NCI-H526 (cell line): ENCODE measurements around the gene RFPL1.
"Not testable (repeated sequence)": the region's sequence is repeated elsewhere in the genome, so short reads cannot be mapped to it uniquely, and the experiment has no call there.

Source experiments
- DNase-seq, 2 experiments: peaks; one replicate each; lab custom pipeline; 2025; lab: John Stamatoyannopoulos, UW

RFPL1 gene

GRCh38 chr22:29438283-29438682, at the start of gene RFPL1:
TSS of gene RFPL1 (plus strand) at chr22:29438583.
- not testable (repeated sequence) for DNase-seq

GRCh38 chr22:29388759-29389090, 49.7 kb upstream of the RFPL1 start:
- DNase-seq, result no peak

- no peak for DNase-seq
Measured at GRCh38 chr22:29390270-29390669, 48.1 kb upstream of the RFPL1 start.

- DNase-seq, result no peak
Measured at GRCh38 chr22:29391546-29391945, 46.8 kb upstream of the RFPL1 start.

GRCh38 chr22:29393019-29393608, 45.3 kb upstream of the RFPL1 start:
- DNase-seq, result no peak

GRCh38 chr22:29394931-29395581, 43.3 kb upstream of the RFPL1 start:
- DNase-seq, result peak; percentile 48 to 83

GRCh38 chr22:29396126-29396525, 42.3 kb upstream of the RFPL1 start:
- DNase-seq, result no peak

GRCh38 chr22:29397791-29398190, 40.6 kb upstream of the RFPL1 start:
- no peak for DNase-seq

- no peak for DNase-seq
Measured at GRCh38 chr22:29400576-29400975, 37.8 kb upstream of the RFPL1 start.

GRCh38 chr22:29401538-29401937, 36.8 kb upstream of the RFPL1 start:
- not testable (repeated sequence) for DNase-seq

- DNase-seq, result no peak
Measured at GRCh38 chr22:29408940-29409339, 29.4 kb upstream of the RFPL1 start.

GRCh38 chr22:29411569-29412211, 26.7 kb upstream of the RFPL1 start:
- not testable (repeated sequence) for DNase-seq

- DNase-seq, result not testable (repeated sequence)
Measured at GRCh38 chr22:29412772-29413171, 25.6 kb upstream of the RFPL1 start.

GRCh38 chr22:29414951-29415591, 23.3 kb upstream of the RFPL1 start:
- DNase-seq, result peak in 1 of 2 experiments; percentile 29

- not testable (repeated sequence) for DNase-seq
Measured at GRCh38 chr22:29418704-29419103, 19.7 kb upstream of the RFPL1 start.

- DNase-seq, result no peak
Measured at GRCh38 chr22:29426476-29426875, 11.9 kb upstream of the RFPL1 start.

- no peak for DNase-seq
Measured at GRCh38 chr22:29427176-29427760, 11.1 kb upstream of the RFPL1 start.

GRCh38 chr22:29431986-29432385, 6.4 kb upstream of the RFPL1 start:
- DNase-seq, result no peak

- no peak for DNase-seq
Measured at GRCh38 chr22:29433856-29434255, 4.5 kb upstream of the RFPL1 start.

- no peak for DNase-seq
Measured at GRCh38 chr22:29434288-29434687, 4.1 kb upstream of the RFPL1 start.

- DNase-seq, result no peak
Measured at GRCh38 chr22:29435236-29436136, 2.9 kb upstream of the RFPL1 start.

- no peak for DNase-seq
Measured at GRCh38 chr22:29442976-29443375, 4.6 kb downstream of the RFPL1 start.
